ENCODE data around the gene S100A6.
A peak's percentile ranks its signal among the peaks of the same experiment; 100 is the strongest.
"Not testable (repeated sequence)": the region's sequence is repeated elsewhere in the genome, so short reads cannot be mapped to it uniquely, and the experiment has no call there.

S100A6 gene
- long read RNA-seq, donor 1, transcript S100A6-201 (3 exons, 665 nt), result major isoform, 441 of 1,112 reads
- long read RNA-seq, donor 1, transcript S100A6-204 (2 exons, 311 nt), result minor isoform, 5 of 1,112 reads
- long read RNA-seq, donor 1, transcript S100A6-205 (3 exons, 673 nt), result minor isoform, 7 of 1,112 reads
- long read RNA-seq, donor 1, partial matches to known transcripts, result 649 of 1,112 reads
- long read RNA-seq, donor 1, other reads (novel, unspliced or antisense), result 9 of 1,112 reads
- long read RNA-seq, donor 2, transcript S100A6-201 (3 exons, 665 nt), result major isoform, 187 of 516 reads
- long read RNA-seq, donor 2, partial matches to known transcripts, result 326 of 516 reads
- long read RNA-seq, donor 2, other reads (novel, unspliced or antisense), result 0 of 516 reads
- long read RNA-seq, donor 3, transcript S100A6-201 (3 exons, 665 nt), result major isoform, 165 of 462 reads
- long read RNA-seq, donor 3, transcript S100A6-205 (3 exons, 673 nt), result minor isoform, 5 of 462 reads
- long read RNA-seq, donor 3, partial matches to known transcripts, result 291 of 462 reads
- long read RNA-seq, donor 3, other reads (novel, unspliced or antisense), result 0 of 462 reads
- long read RNA-seq, donor 4, transcript S100A6-201 (3 exons, 665 nt), result major isoform, 188 of 274 reads
- long read RNA-seq, donor 4, partial matches to known transcripts, result 74 of 274 reads
- long read RNA-seq, donor 4, other reads (novel, unspliced or antisense), result 8 of 274 reads
- long read RNA-seq, donor 5, transcript S100A6-201 (3 exons, 665 nt), result major isoform, 252 of 689 reads
- long read RNA-seq, donor 5, partial matches to known transcripts, result 428 of 689 reads
- long read RNA-seq, donor 5, other reads (novel, unspliced or antisense), result 0 of 689 reads
- long read RNA-seq, donor 6, transcript S100A6-201 (3 exons, 665 nt), result major isoform, 218 of 790 reads
- long read RNA-seq, donor 6, partial matches to known transcripts, result 566 of 790 reads
- long read RNA-seq, donor 6, other reads (novel, unspliced or antisense), result 0 of 790 reads
- long read RNA-seq, donor 7, transcript S100A6-205 (3 exons, 673 nt), result minor isoform, 9 of 950 reads
- long read RNA-seq, donor 7, transcript S100A6-201 (3 exons, 665 nt), result major isoform, 337 of 950 reads
- long read RNA-seq, donor 7, partial matches to known transcripts, result 602 of 950 reads
- long read RNA-seq, donor 7, other reads (novel, unspliced or antisense), result 0 of 950 reads
- long read RNA-seq, donor 8, transcript S100A6-201 (3 exons, 665 nt), result major isoform, 250 of 675 reads
- long read RNA-seq, donor 8, partial matches to known transcripts, result 422 of 675 reads
- long read RNA-seq, donor 8, other reads (novel, unspliced or antisense), result 0 of 675 reads

DNA sequence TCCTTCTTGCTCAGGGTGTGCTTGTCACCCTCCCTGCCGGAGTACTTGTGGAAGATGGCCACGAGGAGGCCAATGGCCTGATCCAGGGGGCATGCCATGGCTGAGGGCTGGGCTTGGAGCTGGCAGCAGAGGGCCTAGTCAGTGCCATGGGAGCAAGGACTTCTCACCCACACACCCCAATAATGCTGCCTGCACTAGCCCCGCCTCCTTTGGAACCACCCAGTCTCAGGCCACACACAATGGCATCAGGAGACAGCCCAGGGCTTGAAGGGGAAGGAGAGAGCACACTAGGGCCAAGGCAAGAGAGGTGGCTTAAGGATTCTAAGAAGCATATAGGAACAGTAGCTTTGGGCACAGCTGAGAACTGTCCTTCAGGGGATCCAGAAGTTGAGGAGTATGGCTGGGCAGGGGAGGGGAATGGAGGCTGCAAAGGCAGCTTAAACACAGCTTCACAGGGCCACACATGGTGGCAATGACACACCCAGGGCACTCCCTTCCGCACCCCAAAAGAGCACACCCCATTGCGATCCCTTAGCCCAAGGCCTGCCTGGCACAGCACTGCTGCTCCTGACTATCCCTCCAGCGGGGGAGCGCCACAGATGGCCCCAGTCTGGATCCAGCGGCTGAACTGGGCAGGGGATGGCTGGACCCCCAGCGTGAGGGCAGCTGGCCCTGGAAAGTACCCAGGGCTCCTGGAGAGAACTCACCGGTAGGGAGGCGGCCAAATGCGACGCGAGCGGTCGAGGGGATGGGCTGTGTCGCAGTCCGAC is at the start of gene S100A6:
TSS of gene S100A6 (minus strand) at position 750 of the 770 bp plus-strand sequence. CDS start at position 98, 652 bp downstream.
- peak; percentile 60 for DNase-seq

DNA sequence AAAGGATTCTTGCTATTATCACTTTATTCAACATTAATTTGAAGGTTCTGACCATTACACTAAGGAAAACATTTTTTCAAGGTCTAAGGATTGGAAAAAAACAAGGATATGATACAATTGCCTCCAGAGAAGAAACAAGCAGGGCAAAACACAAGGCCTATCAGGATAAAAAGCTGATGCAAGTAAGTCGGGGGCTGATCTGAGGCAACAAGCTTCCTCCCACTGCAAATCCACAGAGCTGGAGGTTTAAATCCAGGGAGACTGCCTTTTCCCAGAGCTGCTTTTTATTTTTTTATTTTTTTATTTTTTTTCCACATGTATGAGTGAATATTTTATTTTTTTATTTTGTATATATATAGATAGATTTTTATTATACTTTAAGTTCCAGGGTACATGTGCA is 49.2 kb upstream of the S100A6 start:
- DNase-seq, result no peak

DNA sequence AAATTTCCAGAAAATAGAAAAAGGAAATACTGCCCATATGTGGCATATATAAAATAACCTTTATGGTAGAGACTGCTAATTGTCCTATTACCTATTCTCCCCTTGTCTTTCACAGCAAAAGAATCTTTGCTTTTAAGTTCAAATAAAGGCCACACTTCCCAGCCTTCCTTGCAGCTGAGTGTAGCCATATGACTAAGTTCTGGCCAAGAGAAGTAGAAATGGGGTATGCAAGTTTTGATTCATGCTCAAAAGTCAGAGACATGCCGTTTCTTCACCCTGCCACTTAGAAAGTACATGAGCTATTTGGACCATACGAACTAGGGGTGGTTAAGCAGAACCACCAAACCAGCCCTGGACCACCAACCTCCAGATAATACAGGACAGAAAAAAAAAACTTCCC is 48.2 kb upstream of the S100A6 start:
- DNase-seq, result no peak

DNA sequence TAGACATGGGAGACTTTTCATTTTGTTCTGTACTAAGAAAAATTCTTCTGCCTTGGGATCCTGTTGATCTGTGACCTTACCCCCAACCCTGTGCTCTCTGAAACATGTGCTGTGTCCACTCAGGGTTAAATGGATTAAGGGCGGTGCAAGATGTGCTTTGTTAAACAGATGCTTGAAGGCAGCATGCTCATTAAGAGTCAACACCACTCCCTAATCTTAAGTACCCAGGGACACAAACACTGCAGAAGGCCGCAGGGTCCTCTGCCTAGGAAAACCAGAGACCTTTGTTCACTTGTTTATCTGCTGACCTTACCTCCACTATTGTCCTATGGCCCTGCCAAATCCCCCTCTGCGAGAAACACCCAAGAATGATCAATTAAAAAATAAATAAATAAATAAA is 47.7 kb upstream of the S100A6 start:
- not testable (repeated sequence) for DNase-seq

DNA sequence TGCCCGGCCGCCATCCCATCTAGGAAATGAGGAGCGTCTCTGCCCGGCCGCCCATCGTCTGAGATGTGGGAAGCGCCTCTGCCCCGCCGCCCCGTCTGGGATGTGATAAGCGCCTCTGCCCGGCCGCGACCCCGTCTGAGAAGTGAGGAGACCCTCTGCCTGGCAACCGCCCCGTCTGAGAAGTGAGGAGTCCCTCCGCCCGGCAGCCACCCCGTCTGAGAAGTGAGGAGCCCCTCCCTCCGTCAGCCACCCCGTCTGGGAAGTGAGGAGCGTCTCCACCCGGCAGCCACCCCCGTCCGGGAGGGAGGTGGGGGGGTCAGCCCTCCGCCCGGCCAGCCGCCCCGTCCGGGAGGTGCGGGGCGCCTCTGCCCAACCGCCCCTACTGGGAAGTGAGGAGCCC is 47.0 kb upstream of the S100A6 start:
- DNase-seq, result not testable (repeated sequence)

DNA sequence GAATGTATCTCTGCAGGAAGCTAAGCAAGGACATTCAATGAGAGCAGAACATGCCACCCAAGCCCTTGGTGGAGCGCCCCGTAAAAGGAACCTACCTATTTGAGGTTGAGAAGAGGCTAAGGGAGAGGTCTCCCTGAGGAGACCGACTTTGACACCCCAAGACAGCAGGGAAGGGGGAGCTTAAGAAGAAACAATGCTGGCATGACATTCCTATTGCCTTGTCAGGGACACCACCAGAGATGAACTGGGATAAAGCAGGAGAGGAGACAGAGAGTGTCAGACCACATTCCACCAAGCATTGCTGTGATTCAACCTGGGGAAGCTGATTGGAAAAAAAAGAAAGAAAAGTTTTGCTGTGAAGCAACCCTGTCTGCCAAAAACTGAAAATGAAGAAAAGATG is 43.1 kb upstream of the S100A6 start:
- no peak for DNase-seq

DNA sequence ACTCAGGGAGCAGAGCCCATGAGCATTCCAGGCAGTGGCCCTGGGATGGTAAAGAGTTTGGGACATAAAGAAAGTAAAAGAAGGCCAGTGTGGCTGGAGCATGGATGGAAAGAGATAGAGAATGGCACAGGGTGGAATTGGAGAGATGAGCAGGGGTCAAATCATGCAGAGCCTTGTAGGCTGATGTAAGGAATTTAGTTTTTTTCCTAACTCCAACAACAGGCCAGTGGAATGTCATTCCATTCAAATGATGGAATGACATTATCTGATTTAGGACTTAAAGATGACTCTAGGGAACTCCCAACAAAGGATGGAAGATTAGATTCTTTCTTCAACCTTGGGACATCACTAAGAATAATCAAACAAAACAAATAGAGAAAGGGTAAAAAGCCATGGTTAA is 42.7 kb upstream of the S100A6 start:
- no peak for DNase-seq

DNA sequence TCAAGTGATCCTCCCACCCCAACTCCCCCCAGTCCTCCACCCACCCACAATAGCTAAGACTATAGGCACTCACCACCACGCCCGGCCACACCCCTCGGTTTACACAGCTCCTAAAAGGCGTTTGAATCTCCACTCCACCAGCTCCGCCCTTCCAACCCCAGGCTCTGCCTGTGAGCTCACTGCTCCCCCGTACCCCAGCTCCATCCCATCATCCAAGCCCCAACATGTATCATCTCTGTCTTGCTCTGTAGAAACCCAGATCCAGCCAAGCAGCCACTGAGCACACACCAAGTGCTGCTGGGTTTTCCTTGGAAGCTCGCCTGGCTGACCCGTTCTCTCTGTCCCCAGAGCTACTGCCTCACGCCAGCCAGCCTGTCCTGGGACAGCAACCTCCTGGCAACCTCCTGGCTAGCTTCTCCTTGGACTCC is 41.8 kb upstream of the S100A6 start:
- no peak for DNase-seq

DNA sequence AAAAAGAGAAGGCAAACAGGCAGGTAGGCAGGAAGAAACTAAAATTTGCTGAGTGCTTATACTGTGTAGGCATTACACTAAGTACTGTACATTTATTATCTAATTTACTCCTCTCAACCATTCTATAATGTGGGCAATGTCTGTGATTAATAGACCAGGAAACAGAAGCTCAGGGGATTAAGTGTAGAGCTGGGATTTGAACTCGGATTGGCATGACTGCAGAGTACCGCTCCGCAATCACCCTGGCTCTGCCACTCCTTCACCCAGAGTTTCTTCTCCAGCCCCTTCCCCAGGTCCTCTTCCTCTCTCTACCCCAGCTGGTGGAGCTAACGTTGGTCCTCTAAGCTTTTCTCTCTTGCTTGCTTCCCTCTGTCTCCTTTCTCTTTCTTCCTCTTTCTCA is 41.3 kb upstream of the S100A6 start:
- DNase-seq, result no peak

DNA sequence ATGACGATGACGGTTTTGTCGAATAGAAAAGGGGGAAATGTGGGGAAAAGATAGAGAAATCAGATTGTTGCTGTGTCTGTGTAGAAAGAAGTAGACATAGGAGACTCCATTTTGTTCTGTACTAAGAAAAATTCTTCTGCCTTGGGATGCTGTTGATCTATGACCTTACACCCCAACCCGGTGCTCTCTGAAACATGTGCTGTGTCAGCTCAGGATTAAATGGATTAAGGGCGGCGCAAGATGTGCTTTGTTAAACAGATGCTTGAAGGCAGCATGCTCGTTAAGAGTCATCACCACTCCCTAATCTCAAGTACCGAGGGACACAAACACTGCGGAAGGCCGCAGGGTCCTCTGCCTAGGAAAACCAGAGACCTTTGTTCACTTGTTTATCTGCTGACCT is 39.7 kb upstream of the S100A6 start:
- not testable (repeated sequence) for DNase-seq

DNA sequence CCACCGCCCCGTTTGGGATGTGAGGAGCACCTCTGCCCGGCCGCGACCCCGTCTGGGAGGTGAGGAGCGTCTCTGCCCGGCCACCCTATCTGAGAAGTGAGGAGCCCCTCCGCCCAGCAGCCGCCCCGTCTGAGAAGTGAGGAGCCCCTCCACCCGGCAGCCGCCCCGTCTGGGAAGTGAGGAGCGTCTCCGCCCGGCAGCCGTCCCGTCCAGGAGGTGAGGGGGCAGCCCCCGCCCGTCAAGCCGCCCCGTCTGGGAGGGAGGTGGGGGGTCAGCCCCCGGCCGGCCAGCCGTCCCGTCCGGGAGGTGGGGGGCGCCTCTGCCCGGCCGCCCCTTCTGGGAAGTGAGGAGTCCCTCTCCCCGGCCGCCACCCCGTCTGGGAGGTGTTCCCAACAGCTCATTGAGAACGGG is 39.3 kb upstream of the S100A6 start:
- not testable (repeated sequence) for DNase-seq

DNA sequence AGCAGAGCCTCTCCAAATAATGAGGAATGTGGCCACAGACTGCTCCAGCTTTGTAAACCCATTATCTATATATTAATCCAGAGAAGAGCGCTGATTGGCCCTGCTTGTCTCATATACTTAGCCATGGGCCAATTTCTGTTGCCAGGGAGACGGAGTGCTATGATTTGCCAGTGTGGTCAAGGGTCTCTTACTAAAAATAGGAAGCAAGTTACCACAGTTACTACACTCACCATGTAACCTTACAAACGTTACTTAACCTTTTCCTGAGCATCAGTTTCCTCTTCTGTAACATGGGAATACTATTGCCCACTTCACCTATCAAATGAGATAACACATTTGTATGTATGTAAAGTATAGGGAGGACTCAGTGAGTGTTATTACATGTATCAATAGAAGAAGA is 37.6 kb upstream of the S100A6 start:
- DNase-seq, result no peak

DNA sequence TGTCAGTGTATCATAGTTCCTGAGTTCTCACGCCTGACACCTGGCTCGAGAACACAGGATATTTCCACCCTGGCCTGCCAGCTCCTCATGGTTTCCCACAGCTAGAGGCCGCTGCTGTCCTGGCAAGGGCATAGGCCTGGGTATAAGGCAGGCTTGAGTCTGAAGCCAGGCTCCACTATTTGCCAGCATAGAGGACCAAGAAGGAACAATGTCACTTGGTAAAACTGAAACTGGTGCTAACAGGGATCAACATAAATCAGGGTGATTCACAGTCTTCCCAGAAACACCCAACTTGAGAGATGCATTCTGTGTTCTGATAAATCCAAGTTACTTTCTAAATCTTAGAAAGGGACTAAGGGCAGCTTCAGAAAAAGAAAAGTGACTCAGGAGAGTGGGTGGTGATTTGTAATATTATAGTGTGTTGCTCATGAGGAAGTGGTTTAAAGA is 36.8 kb upstream of the S100A6 start:
- peak; percentile 49 for DNase-seq

DNA sequence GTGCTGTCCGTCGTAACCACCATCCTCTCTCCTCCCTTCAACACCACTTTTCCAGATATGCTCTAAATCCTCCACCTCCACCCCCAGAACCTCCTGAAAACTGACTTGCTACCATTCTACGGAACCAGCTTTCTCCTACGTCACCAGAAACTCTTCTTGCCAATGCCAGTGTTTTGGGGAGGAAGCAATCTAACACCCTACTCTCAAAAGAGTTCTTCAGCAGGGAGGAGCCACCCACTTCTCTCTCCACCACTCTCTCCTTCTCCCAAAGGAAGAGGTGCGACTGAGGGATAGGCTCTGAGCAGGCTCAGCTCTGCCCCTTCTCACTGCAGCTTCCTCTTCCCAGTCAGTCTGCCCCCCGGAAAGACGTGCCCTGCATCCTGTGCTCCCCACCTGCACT is 35.9 kb upstream of the S100A6 start:
- DNase-seq, result no peak

DNA sequence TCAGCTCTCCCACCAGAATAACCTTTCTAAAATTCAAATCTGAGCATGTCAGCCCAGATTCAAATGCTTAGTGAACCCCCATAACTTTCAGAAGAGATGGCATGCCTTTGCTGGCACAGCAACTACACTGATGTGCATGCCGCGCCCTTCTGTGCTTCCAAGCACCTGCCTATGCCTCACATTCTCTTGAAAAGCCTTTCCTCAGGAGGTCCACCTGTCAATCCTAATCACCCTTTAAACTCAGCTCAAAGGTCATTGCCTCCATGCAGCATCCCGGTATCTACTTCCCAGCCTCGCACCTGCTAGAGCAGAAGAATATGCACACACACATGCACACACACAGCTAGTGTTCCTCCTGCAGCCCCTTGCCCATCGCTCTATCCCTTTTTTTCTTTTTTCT is 35.1 kb upstream of the S100A6 start:
- no peak for DNase-seq

DNA sequence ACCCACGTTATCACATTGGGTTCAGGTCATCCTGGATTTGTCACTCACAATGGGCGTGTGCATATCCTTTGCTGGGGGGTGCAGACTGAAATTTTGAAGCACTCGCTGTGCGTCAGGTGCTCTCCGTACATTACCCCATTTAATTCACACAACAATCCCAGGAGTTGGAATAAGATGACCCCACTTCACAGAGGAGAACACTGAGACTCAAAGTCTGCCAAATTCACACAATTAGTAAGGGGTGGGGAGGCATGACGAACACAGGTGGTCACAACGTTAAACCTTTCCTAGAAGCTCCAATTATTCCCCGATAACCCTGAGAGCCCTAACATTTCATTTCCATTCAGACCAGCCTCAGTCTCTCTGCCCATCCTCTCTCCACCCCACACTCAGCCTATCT is 33.7 kb upstream of the S100A6 start:
- no peak for DNase-seq

DNA sequence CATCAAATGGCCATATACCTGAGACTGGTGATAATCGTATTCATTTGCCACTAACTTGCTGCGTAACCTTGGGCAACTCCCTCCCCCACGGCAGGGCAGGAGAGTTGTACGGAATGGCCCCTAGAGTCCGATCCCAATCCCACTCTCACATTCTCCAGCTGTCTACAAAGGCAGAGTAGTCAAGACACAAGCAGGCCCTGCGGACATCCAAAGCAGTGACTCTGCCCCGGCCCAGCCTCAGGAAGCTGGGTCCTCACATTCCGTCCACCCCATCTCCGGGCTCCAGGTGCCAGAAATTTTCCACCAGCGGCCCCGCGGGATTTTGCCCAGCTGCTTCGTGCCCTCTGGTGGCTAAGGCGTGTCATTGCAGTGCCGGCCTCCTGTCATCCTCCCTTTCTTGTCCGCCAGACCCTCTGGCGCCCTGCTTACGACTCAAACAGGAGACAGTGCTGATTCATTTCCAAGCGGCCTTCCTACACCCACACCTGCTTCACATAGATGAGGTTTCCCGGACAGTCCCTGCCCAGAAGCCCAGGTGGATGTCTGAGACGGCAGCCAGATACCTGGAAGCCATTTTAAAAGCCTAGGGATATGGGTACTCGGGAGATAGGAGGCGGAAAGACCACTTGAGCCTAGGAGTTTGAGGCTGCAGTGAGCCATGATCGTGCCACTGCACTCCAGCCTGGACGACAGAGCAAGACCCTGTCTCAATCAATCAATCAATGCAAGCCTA is 32.7 kb upstream of the S100A6 start:
- peak; percentile 90 for DNase-seq

DNA sequence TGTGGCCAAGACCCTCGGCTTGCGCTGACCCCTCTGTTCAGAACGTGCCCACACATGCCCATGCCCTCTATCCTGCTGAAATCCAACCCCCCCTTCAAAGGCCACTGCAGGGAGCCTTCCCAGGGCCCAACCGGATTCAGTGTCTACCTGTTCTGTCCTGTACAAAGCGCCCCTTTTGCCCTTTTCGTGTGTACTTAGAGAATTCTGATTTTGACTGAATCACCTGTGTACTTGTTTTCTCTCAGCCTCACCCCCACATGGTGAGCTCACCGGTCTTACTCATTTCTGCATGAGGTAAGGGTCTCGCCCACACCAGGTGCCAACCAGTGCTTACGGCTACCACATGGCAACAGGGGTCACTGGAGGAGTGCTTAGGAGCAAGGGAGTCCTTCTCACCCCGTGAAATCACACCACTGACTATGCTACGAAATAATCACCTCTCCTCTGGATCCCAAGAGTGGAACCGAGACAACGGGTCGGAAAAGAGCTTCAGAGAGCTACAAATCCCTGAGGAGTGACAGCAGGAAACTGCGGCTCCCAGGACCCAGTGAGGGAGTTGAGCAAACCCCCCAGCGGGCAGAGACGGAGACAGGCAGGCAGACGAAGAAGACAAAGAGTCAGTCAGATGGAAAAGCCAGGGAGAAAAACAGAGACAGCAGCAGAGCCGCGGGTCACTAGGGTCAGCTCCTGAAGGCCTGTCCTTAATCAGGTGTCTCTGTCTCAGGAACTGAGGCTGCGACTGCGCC is 32.0 kb upstream of the S100A6 start:
- no peak for DNase-seq

DNA sequence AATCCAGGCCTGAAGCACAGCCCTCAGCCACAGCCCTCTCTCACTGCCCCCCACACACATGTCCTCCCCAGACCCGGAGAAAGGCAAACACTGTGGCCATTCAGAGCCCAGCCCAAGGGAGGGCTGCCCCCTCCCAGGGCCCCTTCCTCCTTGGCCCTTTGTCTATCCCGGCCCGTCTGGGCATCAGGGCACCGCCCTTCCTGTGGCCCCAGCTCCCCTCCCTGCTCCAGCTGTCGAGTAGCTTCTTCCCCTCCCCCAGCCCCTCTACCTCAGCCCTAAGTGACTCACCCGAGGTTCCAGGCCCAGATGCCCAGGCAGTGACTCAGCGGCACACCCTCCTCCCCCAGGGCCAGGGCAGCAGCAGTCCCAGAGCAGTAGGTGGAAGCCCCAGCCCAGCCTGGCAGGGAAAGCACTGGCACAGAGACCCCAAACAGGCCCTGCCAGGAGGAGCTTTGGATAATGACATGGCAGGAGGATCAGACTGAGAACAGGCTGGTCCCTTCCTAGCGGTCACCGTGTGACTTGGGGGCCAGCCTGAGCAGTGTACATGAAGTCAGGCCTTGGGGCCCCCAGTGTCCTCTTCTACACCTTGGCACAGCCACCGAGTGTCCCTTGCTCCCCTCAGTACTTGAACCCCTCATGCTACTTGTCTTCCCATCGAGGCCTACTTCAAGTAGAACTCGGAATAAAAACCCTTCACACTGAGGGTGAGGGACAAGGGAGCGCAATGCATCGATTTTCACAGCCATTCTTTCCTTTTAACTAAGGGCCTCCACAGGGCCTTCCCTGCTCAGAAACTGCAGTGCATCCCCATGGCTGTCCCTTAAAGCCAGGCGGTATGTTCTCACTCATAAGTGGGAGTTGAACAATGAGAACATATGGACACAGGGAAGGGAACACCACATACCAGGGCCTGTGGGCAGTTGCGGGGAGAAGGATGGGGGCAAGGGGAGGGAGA is 30.9 kb upstream of the S100A6 start:
- peak; percentile 72 for DNase-seq
